Erythroblast (primary cell): ENCODE results near the gene FOXP1.

Source experiments
- GATA1 ChIP-seq: IDR thresholded peaks from 2 replicates; pipeline ENCODE4 v1.6.1; 2011; ENCODE audit warnings: low read depth, mild to moderate bottlenecking, control low read depth, low read length, moderate library complexity
- POLR2A ChIP-seq: IDR thresholded peaks from 2 replicates; pipeline ENCODE4 v1.6.1; 2011; ENCODE audit warnings: mild to moderate bottlenecking, low read length

DNA sequence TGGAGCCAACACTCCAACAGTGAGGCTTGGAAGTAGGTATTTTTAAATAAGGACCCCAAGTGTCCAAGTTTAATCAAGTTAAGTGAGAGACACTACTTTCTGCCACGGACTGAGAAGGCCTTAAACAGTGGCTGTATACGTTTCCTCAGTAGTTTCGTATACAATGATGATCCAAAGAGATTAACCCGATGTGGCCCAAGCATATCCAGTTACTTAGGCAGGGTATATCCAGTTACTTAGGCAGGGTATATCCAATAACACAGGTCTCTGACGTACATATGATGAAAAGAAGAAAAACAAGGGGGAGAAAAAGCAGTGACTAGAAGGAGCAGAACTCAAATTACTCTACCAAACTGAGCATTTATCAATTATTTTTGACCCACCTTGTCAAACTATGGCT, 591.4 kb downstream of the FOXP1 start:
- no peak for TF ChIP-seq POLR2A
- TF ChIP-seq GATA1, result no peak
